Omental fat pad (tissue), 4 donors: ENCODE results near the gene PAIP1. TPM values are rescaled to one million over a fixed set of nuclear protein-coding genes. Genes with fewer than 3 reads are reported as not detected.

Experiments
- ATAC-seq: fragments of 150-250 bp; one replicate; pipeline ENCODE4 v1.9.1; 2016; ENCODE audit warnings: mild to moderate bottlenecking, moderate library complexity; ENCODE audit not compliant: low FRiP score
- DNase-seq: peaks from one replicate; pipeline ENCODE4 v3.0.0-alpha.2; 2019; ENCODE audit warnings: low spot score
- CTCF ChIP-seq, 3 donors: fragments of 450-650 bp; IDR thresholded peaks; one replicate each; pipeline ENCODE4 v1.5.1; 2016 to 2017; ENCODE audit warnings: antibody characterized with exemption in 3 of 3, mild to moderate bottlenecking in 3 of 3, moderate library complexity in 2 of 3
- total RNA-seq, 4 donors: library from RNA; depleted of rRNA; stranded (reverse); fragments of >200 nt; gene quantifications; one replicate each; pipeline ENCODE4 v1.1.0, GENCODE V29; 2016

The PAIP1 gene
- total RNA-seq, 4 donors from 2014 or later = 75.2 to 99.5 (median 79.3) TPM

DNA sequence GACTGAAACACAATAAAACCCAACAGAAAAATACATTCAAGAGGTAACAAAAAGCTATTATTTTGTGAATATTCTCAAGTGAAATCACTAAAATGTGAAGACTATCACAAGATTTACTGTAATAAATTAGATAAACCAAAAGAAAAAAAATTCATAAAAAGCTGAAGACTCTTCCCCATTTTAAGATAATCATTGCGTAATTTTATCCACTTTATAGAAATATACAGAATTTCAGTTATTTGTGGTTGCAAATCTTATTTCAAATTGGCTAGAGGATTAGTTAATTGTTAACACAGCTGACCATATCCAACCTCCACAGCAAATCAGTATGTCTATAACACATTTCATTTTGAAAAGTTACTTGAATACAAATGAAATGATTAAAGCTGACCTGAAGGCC is 65.6 kb downstream of the PAIP1 start:
- ATAC-seq (no peak), DNase-seq (no peak)
- TF ChIP-seq CTCF (IDR thresholded peaks at IDR 0.05) = no peak

DNA sequence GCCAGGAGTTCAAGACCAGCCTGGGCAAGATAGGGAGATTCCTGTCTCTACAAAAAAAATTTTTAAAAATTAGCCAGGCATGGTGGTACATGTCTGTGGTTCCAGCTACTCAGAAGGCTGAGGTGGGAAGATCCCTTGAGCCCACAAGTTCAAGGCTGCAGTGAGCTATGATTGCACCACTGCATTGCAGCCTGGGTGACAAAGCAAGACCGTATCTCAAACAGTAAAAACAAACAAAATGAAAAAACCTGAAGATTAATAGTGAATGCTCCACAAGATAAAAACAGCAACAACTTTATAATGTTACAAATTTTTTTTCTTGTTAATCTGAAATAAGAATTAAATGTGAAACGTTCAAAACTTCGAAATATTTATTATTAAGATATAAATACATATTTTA is 70.5 kb downstream of the PAIP1 start:
- ATAC-seq (no peak), DNase-seq (no peak)
- TF ChIP-seq CTCF (IDR thresholded peaks at IDR 0.05) = no peak

- ATAC-seq (no peak), DNase-seq (no peak)
- no peak for TF ChIP-seq CTCF (IDR thresholded peaks at IDR 0.05)
Measured at GRCh38 chr5:43485406-43485805, 71.5 kb downstream of the PAIP1 start.

- ATAC-seq (peak; percentile 88), DNase-seq (peak; percentile 46)
- peak in 1 of 3 donors; percentile 32 for TF ChIP-seq CTCF (IDR thresholded peaks at IDR 0.05)
Measured at GRCh38 chr5:43484106-43484849, 72.6 kb downstream of the PAIP1 start.

DNA sequence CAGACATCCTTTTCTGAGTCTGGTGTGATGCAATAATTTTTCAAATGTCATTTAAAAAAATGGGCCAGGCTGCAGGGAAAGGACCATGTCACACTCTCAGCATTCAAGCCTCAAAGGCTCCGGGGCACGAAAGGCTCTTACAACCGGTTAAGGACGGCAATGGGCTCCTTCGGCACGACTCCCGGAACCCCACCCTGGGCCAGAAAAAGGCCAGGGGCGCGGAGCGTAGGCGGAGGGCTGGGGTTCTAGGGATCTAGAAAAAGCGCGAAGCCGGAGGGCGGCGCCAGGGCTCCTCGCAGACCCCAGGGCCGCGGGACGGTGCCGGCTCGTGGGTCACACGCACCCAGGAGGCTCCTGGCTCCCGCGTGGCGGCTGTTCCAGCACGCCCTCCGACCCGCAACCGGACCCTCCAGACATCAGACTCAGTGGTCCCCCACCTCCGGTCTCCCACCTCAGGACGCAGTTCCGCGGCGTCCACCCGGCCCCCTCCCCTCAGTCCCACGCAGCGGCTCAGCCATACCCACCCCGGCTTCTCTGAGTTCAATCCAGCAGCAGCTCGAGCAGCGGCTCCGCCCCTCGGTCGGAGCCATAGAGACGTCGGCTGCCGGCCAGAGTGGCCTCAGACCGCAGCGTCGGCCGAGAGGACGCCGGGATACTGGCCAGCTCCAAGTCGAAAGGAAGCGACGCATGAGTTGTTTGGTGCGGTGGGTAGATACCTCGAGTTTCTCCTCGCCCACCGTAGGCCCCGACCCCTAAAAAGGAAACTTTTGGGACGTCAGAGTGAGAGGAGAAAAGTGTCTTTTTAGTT is 73.4 kb downstream of the PAIP1 start, which contains the start of gene TMEM267:
TSS of gene TMEM267 (minus strand) at position 568 of the 808 bp plus-strand sequence. CDS start 29,896 bp downstream, outside the sequence.
- no peak for TF ChIP-seq CTCF (IDR thresholded peaks at IDR 0.05)
- DNase-seq (peak; percentile 60), ATAC-seq (peak; percentile 100)

GRCh38 chr5:43482490-43483297 is 74.2 kb downstream of the PAIP1 start:
- DNase-seq (no peak), ATAC-seq (no peak)
- TF ChIP-seq CTCF (IDR thresholded peaks at IDR 0.05) = no peak

Other genes starting within 250 kb of the PAIP1 start
- gene HMGCS1, start 243.7 kb downstream of the PAIP1 start, total RNA-seq = 10 to 100 TPM in 3 of 4 donors, 1 to 10 TPM in 1; 9.8 to 34.5 (median 18.4) TPM
- gene CCL28, start 144.7 kb downstream of the PAIP1 start, total RNA-seq = 1 to 10 TPM; 1.1 to 2.1 (median 1.4) TPM
- 10 to 100 TPM in 2 of 4 donors, 1 to 10 TPM in 2; 9.0 to 11.0 (median 9.9) TPM for gene TMEM267, start 73.2 kb downstream of the PAIP1 start, total RNA-seq
- 1 to 10 TPM in 3 of 4 donors, under 1 TPM in 1; 0.56 to 2.3 (median 1.7) TPM for gene C5orf34, start 41.9 kb downstream of the PAIP1 start, total RNA-seq
- 10 to 100 TPM; 47.0 to 68.5 (median 60.8) TPM for gene NNT, start 46.1 kb upstream of the PAIP1 start, total RNA-seq